Activated B cell treated with CpG ODN at 0.5 μM for 24 hours (primary cell): ENCODE measurements around the gene ANKFY1. TPM values are rescaled to one million over a fixed set of nuclear protein-coding genes. Genes with fewer than 3 reads are reported as not detected.

Experiments
- ATAC-seq: fragments of 200-7000 bp; cut with Tn5 transposase; one replicate; pipeline ENCODE4 v1.10.0; 2021; ENCODE audit warnings: low read depth, mild to moderate bottlenecking, moderate library complexity
- CTCF ChIA-PET: fragments of 350-600 bp; sonication (Branson Sonifier 250); formaldehyde crosslinking; loops from one replicate; lab custom pipeline; 2021; ENCODE audit warnings: antibody characterized with exemption; lab: Charles Lee
- POLR2A ChIA-PET: fragments of 350-600 bp; sonication (Branson Sonifier 250); formaldehyde crosslinking; loops from one replicate; lab custom pipeline; 2021; ENCODE audit warnings: antibody characterized with exemption; lab: Charles Lee
- DNase-seq: peaks from one replicate; pipeline ENCODE4 v3.0.0; 2022
- H3K27ac Mint-ChIP-seq: one replicate; pipeline ENCODE4 v1.8.0; 2020; ENCODE audit warnings: mixed read lengths
- H3K27me3 Mint-ChIP-seq: one replicate; pipeline ENCODE4 v1.8.0; 2021; ENCODE audit warnings: mixed read lengths
- H3K36me3 Mint-ChIP-seq: one replicate; pipeline ENCODE4 v1.8.0; 2021; ENCODE audit warnings: low read depth, mixed read lengths
- H3K4me1 Mint-ChIP-seq: one replicate; pipeline ENCODE4 v1.8.0; 2021; ENCODE audit warnings: mixed read lengths
- H3K4me3 Mint-ChIP-seq: one replicate; pipeline ENCODE4 v1.8.0; 2020; ENCODE audit warnings: mild to moderate bottlenecking, mixed read lengths
- H3K9me3 Mint-ChIP-seq: one replicate; pipeline ENCODE4 v1.8.0; 2020; ENCODE audit warnings: mixed read lengths
- CTCF ChIP-seq: fragments of 200-600 bp; IDR thresholded peaks from one replicate; pipeline ENCODE4 v1.8.0; 2022; ENCODE audit warnings: antibody characterized with exemption, mild to moderate bottlenecking
- intact Hi-C: fragments of 100-400 bp; cut with micrococcal nuclease; formaldehyde crosslinking; loops from one replicate; pipeline ENCODE4 v1.15.1; 2024
- total RNA-seq: library from RNA; stranded (reverse); gene quantifications from 2 replicates; pipeline ENCODE4 v1.2.3, GENCODE V29; 2022

Gene ANKFY1
- total RNA-seq, 1 donor from 2014 or later, result 50.2 TPM

GRCh38 chr17:4305224-4305623 lies 41.4 kb upstream of the ANKFY1 start:
- Mint-ChIP-seq H3K27ac (no peak overlapping the region), H3K27me3 (no peaks in the 10 kb centered on the region), H3K4me3 (no peak overlapping the region), H3K4me1 (peaks cover 27% of the 10 kb centered on the region), H3K36me3 (peaks cover 59% of the 10 kb centered on the region), H3K9me3 (no peaks in the 10 kb centered on the region)
- intact Hi-C loops, result loop anchor here (2.0 kb wide), 1 partner anchor 62 kb away; the partner anchor contains the start of gene UBE2G1
- CTCF ChIA-PET, result interaction anchor here (0.9 to 3.1 kb wide), 3 partner anchors 10 to 107 kb away, joined by 3 to 19 read pairs (median 4); no protein-coding TSS in a partner anchor
- no peak for TF ChIP-seq CTCF
- POLR2A ChIA-PET, result interaction anchor here (0.7 kb wide), 1 partner anchor 207 kb away, joined by 6 read pairs; no protein-coding TSS in a partner anchor
- no peak for DNase-seq
- ATAC-seq, result no peak

GRCh38 chr17:4304417-4305027 lies 40.7 kb upstream of the ANKFY1 start:
- DNase-seq (no peak), ATAC-seq (peak; percentile 81)
- no peak overlapping the region for H3K4me3 Mint-ChIP-seq
- peak; percentile 53 for TF ChIP-seq CTCF
- ChIA-PET CTCF (interaction anchor here (0.9 to 3.1 kb wide), 10 partner anchors 9 to 108 kb away, joined by 3 to 19 read pairs (median 3); no protein-coding TSS in a partner anchor), POLR2A (interaction anchor here (0.5 to 0.7 kb wide), 2 partner anchors 208 to 1592 kb away, joined by 5 to 6 read pairs; no protein-coding TSS in a partner anchor)
- peaks cover 60% of the 10 kb centered on the region for H3K36me3 Mint-ChIP-seq
- no peaks in the 10 kb centered on the region for H3K9me3 Mint-ChIP-seq
- peaks cover 20% of the 10 kb centered on the region for H3K4me1 Mint-ChIP-seq
- intact Hi-C loops, result loop anchor here (1.0 to 5.0 kb wide), 4 partner anchors 38 to 109 kb away; partner anchors contain the start of gene UBE2G1
- H3K27ac Mint-ChIP-seq, result no peak overlapping the region
- H3K27me3 Mint-ChIP-seq, result no peaks in the 10 kb centered on the region

- no peaks in the 10 kb centered on the region for H3K27me3 Mint-ChIP-seq
- no peak for DNase-seq
- H3K4me1 Mint-ChIP-seq, result peaks cover 17% of the 10 kb centered on the region
- H3K4me3 Mint-ChIP-seq, result no peak overlapping the region
- H3K27ac Mint-ChIP-seq, result no peak overlapping the region
- TF ChIP-seq CTCF, result no peak
- no peaks in the 10 kb centered on the region for H3K9me3 Mint-ChIP-seq
- no peak for ATAC-seq
- CTCF ChIA-PET, result no interaction called here
- intact Hi-C loops, result loop anchor here (5.0 kb wide), 1 partner anchor 41 kb away; no protein-coding TSS in a partner anchor
- POLR2A ChIA-PET, result no interaction called here
- H3K36me3 Mint-ChIP-seq, result peaks cover 62% of the 10 kb centered on the region
Measured at GRCh38 chr17:4301066-4301465, 37.3 kb upstream of the ANKFY1 start.

GRCh38 chr17:4297351-4297750 lies 33.6 kb upstream of the ANKFY1 start:
- peaks cover 64% of the 10 kb centered on the region for H3K36me3 Mint-ChIP-seq
- ChIA-PET POLR2A (no interaction called here), CTCF (interaction anchor here (0.7 to 0.9 kb wide), 2 partner anchors 82 to 1990 kb away, joined by 3 to 4 read pairs; no protein-coding TSS in a partner anchor)
- no peaks in the 10 kb centered on the region for H3K27me3 Mint-ChIP-seq
- intact Hi-C loops, result no loop called here
- DNase-seq (no peak), ATAC-seq (no peak)
- H3K27ac Mint-ChIP-seq, result no peak overlapping the region
- no peak overlapping the region for H3K4me3 Mint-ChIP-seq
- no peak for TF ChIP-seq CTCF
- H3K4me1 Mint-ChIP-seq, result peaks cover 33% of the 10 kb centered on the region
- no peaks in the 10 kb centered on the region for H3K9me3 Mint-ChIP-seq

GRCh38 chr17:4295686-4296085 lies 31.9 kb upstream of the ANKFY1 start:
- H3K27me3 Mint-ChIP-seq, result no peaks in the 10 kb centered on the region
- H3K36me3 Mint-ChIP-seq, result peaks cover 55% of the 10 kb centered on the region
- H3K27ac Mint-ChIP-seq, result no peak overlapping the region
- peaks cover 33% of the 10 kb centered on the region for H3K4me1 Mint-ChIP-seq
- H3K9me3 Mint-ChIP-seq, result no peaks in the 10 kb centered on the region
- intact Hi-C loops, result no loop called here
- no peak overlapping the region for H3K4me3 Mint-ChIP-seq
- no peak for TF ChIP-seq CTCF
- ATAC-seq (no peak), DNase-seq (no peak)
- ChIA-PET CTCF (interaction anchor here (1.0 kb wide), 1 partner anchor 10 kb away, joined by 4 read pairs; no protein-coding TSS in a partner anchor), POLR2A (no interaction called here)
